ENCODE measurements around the gene IDUA.
"Not testable (repeated sequence)": the region's sequence is repeated elsewhere in the genome, so short reads cannot be mapped to it uniquely, and the experiment has no call there.

Gene IDUA

GRCh38 chr4:1047976-1048772 is 61.3 kb downstream of the IDUA start:
- DNase-seq = no peak

DNA sequence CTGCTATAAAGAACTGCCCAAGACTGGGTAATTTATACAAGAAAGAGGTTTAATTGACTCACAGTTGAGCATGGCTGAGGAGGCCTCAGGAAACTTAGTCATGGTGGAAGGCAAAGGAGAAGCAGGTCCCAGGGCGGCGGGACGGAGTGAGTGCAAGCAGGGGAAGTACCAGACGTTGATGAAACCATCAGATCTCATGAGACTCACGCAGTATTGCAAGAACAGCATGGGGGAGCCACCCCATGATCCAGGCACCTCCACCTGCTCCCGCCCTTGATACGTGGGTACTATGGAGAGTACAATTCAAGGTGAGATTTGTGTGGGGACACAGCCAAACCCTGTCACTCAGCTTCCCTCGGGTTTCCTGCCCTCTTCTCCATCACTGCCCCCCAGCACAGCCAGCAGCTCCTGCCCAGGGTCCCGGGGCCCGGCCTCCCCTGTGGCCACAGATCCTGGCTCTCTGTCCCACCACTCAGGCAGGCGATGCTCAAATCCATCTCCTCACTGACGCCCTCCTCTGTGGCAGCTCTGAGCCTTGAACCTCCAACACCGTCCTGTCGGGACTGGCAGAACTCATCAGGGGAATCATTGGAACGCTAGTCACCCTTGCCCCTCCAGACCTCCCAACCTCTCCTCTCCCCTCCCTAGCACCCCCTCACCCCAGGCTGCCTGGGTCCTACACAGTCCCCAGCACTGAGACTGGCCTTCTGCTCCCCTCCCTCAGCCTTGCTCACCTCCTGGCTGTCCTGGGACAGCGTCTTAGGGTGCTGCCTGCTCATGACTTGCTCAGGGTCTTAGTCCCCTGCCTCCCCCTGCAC is 62.1 kb downstream of the IDUA start:
- DNase-seq = peak; percentile 52

DNA sequence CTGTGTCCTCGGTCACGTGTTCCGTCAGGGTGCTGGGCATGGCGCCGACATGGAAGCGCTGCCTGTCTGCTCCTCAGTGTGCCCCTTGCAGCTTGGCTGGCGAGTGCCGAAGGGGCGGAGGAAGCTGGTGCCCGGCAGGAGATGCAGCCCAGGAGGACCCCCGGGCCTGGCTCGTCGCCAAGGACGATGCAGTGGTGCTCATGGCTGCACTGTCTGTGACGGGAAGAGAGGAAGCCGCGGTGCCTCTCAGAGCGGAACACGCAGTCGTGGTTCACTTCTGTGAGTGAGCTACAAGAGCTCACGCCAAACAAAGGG is 62.7 kb downstream of the IDUA start:
- no peak for DNase-seq

DNA sequence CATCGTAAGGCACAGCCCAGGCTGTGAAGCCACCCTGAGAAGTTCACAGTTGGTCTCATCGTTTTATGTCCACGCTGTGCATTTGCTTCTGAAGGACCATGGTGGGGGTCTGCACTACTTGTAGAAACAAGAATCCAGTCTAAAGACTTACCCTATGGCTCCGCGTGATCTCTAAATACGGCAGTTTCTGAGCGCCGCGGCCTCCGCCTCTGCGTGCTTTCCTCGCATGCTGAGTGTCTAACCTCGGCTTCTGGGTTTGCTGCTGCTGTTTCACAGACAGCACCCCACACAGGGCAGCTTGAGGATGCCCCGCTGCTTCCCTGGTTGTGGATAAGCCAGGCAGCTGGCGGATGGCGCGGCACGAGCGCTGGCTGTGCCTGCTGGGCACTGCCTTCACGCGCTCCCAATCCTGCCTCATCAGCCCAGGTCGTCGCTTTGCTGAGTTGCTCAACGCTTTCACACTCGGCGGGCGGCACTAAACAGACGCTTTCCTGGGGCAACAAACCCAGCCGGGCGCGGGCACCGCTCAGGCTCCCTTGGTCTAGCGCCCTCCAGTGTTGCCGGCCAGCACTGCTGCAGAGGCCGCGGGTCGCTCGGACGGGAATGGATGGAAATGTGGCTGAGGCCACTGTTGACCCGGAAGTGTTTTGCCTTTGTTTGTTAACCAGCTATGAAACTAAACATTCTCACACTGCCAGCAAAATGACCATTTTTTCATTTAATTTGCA is 63.8 kb downstream of the IDUA start:
- DNase-seq = no peak

GRCh38 chr4:1051472-1051871 is 64.6 kb downstream of the IDUA start:
- no peak for DNase-seq

DNA sequence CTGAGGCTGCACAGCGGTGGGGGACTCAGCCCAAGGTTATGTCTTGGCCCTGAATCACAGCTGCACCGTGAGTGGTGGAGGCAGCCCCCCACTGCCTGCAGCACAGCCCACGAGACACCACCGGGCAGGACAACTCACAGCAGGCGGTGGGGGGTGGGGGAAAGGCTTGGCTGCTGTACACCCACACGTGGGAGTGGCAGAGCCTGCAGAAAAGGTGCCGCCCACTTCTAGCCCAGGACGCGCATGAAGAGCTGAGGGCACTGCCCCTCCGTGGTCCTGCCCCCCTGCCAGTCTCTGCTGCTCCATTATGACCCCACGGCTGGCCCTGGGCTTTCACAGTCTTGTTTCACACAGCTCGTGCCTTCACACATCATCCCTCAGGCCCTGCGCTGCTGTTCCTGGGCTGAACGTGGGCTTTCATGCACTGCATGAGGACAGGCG is 65.4 kb downstream of the IDUA start:
- DNase-seq = no peak

DNA sequence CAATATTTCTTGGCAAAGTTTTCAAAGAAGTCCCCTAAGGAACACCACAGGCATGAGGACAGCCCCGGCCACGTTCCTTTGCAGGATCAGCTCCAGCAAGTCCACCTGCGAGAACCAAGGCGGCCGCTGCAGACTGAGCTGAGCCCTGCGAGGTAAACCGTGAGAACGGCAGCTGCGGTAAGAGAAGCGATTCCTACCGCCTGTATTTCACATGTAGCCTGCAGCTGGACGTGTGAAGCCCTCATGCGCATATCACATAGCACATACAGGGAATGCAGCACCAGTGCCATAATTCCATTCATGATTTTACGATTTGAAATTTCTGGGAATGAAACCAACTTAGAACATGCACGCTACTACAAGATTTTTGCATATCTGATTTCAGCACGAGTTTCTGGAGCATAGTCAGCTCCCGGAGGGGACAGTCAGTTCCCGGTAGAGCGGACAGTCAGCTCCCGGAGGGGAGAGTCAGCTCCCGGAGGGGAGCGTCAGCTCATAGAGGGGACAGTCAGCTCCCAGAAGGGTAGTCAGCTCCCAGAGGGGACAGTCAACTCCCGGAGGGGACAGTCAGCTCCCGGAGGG is 66.3 kb downstream of the IDUA start:
- no peak for DNase-seq

DNA sequence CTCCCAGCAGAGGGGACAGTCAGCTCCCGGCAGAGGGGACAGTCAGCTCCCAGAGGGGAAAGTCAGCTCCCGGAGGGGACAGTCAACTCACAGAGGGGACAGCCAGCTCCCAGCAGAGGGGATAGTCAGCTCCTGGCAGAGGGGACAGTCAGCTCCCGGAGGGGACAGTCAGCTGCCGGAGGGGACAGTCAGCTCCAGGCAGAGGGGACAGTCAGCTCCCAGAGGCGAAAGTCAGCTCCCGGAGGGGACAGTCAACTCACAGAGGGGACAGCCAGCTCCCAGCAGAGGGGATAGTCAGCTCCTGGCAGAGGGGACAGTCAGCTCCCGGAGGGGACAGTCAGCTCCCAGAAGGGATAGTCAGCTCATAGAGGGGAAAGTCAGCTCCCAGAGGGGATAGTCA is 67.0 kb downstream of the IDUA start:
- not testable (repeated sequence) for DNase-seq
